Mucosa of gallbladder (tissue), 1 donor: ENCODE results near the gene PGM2L1. TPM values are rescaled to one million over a fixed set of nuclear protein-coding genes. Genes with fewer than 3 reads are reported as not detected.

Experiments
- DNase-seq: peaks from one replicate; pipeline ENCODE4 v3.0.0-alpha.2; 2020; ENCODE audit warnings: low spot score
- total RNA-seq: library from RNA; stranded (reverse); gene quantifications from one replicate; pipeline ENCODE4 v1.2.1, GENCODE V29; 2021
- donor health status: DM: no; HTN: no; CAD: no.

PGM2L1 gene
- total RNA-seq, 1 donor from 2014 or later: 14.0 TPM

GRCh38 chr11:74299015-74299414 lies 99.2 kb downstream of the PGM2L1 start:
- no peak for DNase-seq

DNA sequence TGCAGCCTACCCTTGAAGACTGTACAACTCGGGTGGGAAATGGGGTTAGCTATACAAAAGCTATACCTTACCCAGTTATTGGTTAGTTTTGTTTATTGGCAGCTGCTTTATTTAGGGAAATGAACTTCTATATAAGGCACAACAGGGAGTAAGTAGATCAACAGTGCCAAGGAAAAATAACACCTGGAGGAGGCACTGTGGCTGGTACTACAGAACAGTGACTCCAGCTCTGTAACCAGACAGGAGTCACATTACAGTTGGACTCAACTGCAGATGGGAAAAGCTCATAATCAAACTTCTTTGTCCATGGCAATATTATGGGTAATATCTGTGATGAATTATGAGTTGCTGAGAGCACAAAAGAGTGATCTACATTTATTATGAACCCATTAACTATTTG lies 100.7 kb downstream of the PGM2L1 start:
- DNase-seq: no peak

DNA sequence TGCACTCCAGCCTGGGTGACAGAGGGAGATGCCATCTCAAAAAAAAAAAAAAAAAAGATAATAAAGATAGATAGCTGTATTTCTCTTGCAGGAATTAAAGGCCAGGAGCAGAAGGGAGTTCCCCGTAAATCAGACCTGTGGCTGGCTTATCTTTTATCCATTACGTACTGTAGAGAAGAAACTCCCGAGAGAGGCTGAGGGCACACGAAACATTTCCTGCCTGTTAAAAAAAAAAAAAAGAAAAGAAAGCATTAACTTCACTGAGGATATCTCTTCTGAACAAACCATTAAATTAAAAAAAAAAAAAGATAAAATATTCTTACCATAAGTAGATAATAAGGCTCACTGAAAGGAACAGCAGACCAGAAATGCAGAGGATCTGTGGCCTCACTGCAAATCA lies 109.3 kb downstream of the PGM2L1 start:
- DNase-seq: no peak

GRCh38 chr11:74288161-74288560 lies 110.1 kb downstream of the PGM2L1 start:
- no peak for DNase-seq

- DNase-seq: no peak
Measured at GRCh38 chr11:74284466-74284865, 113.8 kb downstream of the PGM2L1 start.

- no peak for DNase-seq
Measured at GRCh38 chr11:74283580-74284180, 114.6 kb downstream of the PGM2L1 start.

GRCh38 chr11:74282914-74283371 lies 115.3 kb downstream of the PGM2L1 start:
- no peak for DNase-seq

DNA sequence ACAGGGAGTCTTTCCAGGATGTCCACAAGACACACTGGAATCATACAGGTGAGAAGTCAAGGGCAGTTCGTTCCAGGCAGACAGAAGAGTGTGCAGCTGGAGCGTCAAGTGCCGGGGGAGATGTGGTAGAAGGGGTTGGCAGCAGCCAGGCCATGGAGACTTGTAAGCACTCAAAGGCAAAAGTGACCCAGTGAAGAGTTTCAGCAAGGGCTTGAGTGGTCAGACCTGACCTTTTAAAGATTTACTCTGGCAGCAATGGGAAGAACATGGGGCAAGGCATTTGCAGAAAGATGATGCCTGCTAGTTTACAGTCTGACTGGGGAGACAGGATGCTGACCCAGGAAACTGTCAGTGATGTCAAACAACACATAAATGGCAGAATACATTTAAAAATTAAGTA lies 115.8 kb downstream of the PGM2L1 start:
- no peak for DNase-seq

GRCh38 chr11:74280494-74280893 lies 117.7 kb downstream of the PGM2L1 start:
- DNase-seq: no peak

Other genes starting within 250 kb of the PGM2L1 start
- 24.8 TPM for gene C2CD3, start 227.4 kb downstream of the PGM2L1 start, total RNA-seq
- 44.4 TPM for gene PPME1, start 227.1 kb downstream of the PGM2L1 start, total RNA-seq
- gene P4HA3, start 86.8 kb downstream of the PGM2L1 start, total RNA-seq: 1.0 TPM
- gene KCNE3, start 69.1 kb upstream of the PGM2L1 start, total RNA-seq: 71.8 TPM
- gene LIPT2, start 95.3 kb upstream of the PGM2L1 start, total RNA-seq: 8.0 TPM
- 17.2 TPM for gene POLD3, start 194.1 kb upstream of the PGM2L1 start, total RNA-seq